GM12801 (cell line): ENCODE results near the gene UBN2.

ENCODE experiments used
- TF ChIP-seq, protein P1 (sequence below): IDR thresholded peaks from one replicate; pipeline ENCODE4 v1.5.1; 2011; ENCODE audit warnings: control low read depth; ENCODE audit not compliant: insufficient read length; ENCODE audit errors: extremely low read depth

UBN2 gene

DNA sequence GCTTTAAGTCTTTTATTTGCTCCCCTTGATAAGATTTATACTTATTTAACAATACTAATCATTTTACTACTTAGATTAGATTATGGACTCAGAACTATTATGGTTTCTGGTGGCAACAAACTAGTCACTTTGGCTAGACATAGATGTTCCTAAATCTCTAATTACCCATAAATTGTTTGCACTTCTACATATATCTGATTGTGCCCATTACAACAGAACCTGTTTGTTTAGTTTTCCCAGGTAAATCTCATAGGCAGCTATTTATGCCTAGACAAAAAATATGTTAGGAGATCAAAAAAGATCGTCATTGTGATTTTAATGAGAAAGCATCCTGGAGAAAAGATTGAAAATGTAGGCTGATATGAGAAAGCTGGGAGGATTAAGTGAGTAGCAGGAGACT is 14.4 kb downstream of the UBN2 start:
- TF ChIP-seq, protein P1, sequence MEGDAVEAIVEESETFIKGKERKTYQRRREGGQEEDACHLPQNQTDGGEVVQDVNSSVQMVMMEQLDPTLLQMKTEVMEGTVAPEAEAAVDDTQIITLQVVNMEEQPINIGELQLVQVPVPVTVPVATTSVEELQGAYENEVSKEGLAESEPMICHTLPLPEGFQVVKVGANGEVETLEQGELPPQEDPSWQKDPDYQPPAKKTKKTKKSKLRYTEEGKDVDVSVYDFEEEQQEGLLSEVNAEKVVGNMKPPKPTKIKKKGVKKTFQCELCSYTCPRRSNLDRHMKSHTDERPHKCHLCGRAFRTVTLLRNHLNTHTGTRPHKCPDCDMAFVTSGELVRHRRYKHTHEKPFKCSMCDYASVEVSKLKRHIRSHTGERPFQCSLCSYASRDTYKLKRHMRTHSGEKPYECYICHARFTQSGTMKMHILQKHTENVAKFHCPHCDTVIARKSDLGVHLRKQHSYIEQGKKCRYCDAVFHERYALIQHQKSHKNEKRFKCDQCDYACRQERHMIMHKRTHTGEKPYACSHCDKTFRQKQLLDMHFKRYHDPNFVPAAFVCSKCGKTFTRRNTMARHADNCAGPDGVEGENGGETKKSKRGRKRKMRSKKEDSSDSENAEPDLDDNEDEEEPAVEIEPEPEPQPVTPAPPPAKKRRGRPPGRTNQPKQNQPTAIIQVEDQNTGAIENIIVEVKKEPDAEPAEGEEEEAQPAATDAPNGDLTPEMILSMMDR: no peak

DNA sequence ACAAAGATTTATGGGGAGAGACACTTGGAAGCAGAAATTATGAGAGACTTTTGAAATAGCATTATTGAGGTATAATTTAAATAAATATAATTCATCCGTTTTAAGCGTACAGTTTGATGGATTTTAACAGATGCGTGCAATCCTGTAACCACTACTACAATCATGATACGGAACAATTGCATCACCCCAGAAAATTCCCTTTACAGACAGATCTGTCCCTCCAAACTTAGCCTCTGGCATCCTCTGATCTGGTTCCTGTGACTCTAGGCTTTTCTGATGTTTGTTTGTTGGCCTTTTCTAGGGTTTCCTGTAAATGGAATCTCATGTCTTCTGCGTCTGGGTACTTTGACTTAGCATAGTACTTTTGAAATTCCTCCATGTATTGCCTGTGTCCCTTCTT is 15.5 kb downstream of the UBN2 start:
- TF ChIP-seq, protein P1: no peak

DNA sequence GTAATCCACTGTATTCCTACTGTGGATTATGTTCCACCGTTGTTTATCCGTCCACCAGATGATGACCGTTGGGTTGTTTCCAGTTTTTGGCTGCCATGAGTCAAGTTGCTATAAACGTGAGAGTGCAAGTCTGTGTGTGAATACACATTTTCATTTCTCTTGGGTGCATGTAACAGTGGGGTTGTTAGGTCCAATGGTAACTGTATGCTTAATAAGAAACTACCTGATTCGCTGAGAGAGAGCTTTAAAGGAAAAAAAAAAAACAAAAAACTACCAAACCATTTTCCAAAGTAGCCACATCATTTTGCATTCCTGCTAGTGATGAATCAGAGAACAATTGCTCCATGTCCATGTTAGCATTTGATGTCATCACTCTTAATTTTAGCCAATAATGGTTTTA is 15.9 kb downstream of the UBN2 start:
- TF ChIP-seq, protein P1: no peak

DNA sequence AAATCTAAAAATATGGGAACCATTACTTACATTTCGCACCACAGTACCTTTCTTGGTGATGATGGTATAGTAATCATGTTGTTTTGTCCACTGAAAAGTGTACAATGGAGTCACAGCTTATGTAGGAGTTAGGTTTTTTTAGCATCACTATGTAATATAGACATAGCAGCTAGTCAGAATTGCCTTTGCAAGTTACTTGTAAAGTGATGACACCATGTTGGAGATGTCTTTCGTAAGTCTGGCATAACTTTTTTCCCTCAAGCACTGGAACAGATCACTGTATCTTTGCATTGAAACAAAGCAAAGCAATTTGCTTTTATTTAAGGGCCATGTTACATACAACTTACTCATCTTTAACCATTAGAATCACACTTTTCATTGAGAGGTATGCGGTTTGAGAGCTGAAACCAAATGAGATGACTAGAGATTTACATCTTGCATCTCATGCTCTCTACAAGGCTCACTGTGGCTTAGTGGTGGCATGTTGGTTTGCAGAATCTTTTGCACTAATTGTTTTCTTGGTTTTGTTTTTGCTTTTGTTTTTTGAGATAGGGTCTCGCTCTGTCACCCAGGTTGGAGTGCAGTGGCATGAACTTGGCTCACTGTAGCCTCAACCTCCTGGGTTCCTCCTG is 18.3 kb downstream of the UBN2 start:
- TF ChIP-seq, protein P1: no peak

DNA sequence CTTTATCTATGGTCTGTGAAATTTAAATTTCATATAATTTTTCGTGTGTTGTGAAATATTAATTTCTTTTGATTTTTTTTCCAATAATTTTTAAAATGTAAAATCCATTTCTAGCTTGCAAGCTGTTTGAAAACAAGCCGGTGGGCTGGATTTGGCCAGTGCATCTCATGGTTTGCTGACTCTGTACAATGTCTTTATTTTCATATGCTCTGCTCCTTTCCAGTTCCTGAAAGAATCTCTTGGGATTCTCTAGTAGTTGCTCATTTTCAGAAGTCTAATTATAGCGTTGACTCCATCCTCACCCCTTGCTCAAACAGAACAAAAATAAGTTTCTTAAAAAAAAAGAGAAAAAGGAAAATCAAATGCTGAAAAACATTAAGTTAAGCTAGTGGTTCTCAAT is 21.4 kb downstream of the UBN2 start:
- TF ChIP-seq, protein P1: no peak

DNA sequence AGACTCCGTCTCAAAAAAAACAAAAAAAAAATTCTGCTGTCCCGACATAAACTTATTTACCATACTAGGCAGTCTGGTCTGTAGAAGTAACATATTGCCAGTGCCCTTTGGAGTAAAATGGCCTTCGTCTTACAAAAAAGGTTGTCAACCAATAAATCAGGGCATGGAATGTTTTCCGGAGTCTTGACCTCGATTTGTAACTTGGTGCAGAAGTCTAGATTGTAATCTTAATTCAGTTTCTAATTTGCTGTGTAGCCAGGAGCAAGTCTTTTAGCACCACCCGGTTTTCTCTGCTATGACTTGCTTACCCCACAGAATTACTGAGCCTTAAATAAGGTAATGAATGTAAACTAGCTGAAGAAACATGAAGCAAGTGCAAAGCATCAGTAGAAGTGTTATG is 23.2 kb downstream of the UBN2 start:
- TF ChIP-seq, protein P1: no peak

DNA sequence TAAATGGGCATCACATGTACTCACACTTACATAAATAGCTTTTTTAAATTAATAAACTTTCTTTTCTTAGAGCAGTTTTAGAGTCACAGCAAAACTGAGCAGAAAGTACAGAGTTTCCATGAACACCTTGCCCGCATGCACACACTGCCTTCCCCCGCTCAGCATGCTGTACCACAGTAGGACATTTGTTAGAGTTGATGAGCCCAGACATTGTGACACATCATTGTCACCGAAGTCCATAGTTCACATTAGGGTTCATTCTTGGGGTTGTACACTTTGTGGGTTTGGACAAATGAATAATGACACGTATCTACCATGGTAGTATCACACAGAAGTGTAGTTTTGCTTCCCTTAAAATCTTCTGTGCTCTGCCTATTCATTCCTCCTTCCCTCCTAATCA is 23.7 kb downstream of the UBN2 start:
- TF ChIP-seq, protein P1: no peak

DNA sequence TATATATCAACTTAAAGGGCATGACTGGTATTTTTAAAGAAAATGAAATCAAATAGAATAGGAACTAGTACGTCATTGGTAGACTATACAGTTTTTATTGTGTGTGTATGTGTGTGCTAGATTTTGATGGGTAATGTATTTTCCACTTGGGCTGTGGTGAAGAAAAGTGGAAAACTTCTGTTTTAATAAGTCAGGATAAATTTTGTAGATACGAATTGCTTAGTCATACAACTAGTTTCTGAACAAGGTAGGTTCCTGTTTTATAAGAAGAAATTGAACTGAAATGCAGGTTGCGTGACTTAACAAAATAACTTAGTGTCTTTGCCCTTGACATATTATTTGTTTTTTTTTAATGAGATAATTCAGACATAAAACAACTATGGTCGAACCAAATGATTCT is 24.3 kb downstream of the UBN2 start:
- TF ChIP-seq, protein P1: no peak
